ENCODE measurements around the gene XXYLT1.
"Not testable (repeated sequence)": the region's sequence is repeated elsewhere in the genome, so short reads cannot be mapped to it uniquely, and the experiment has no call there.

The XXYLT1 gene

GRCh38 chr3:195221876-195222617 is 48.9 kb downstream of the XXYLT1 start:
- TF ChIP-seq POLR2A (IDR thresholded peaks at IDR 0.05; ENCODE audit: low read depth, low read length) = no peak
- no peak for FAIRE-seq
- no peak for DNase-seq (ENCODE audit: insufficient read length, low spot score)

GRCh38 chr3:195221015-195221853 is 49.7 kb downstream of the XXYLT1 start:
- no peak for FAIRE-seq
- no peak for DNase-seq (ENCODE audit: insufficient read length, low spot score)
- no peak for TF ChIP-seq POLR2A (IDR thresholded peaks at IDR 0.05; ENCODE audit: low read depth, low read length)

- no peak for FAIRE-seq
- no peak for TF ChIP-seq POLR2A (IDR thresholded peaks at IDR 0.05; ENCODE audit: low read depth, low read length)
- no peak for DNase-seq (ENCODE audit: insufficient read length, low spot score)
Measured at GRCh38 chr3:195219351-195220230, 51.4 kb downstream of the XXYLT1 start.

- DNase-seq (ENCODE audit: insufficient read length, low spot score); FAIRE-seq: not testable (repeated sequence)
Measured at GRCh38 chr3:195218331-195218730, 52.6 kb downstream of the XXYLT1 start.

GRCh38 chr3:195215576-195215975 is 55.4 kb downstream of the XXYLT1 start:
- not testable (repeated sequence) for DNase-seq (ENCODE audit: insufficient read length, low spot score); FAIRE-seq

GRCh38 chr3:195214381-195214780 is 56.6 kb downstream of the XXYLT1 start:
- DNase-seq (ENCODE audit: insufficient read length, low spot score) (no peak), FAIRE-seq (no peak)
- no peak for TF ChIP-seq POLR2A (IDR thresholded peaks at IDR 0.05; ENCODE audit: low read depth, low read length)

- DNase-seq (ENCODE audit: insufficient read length, low spot score) (no peak), FAIRE-seq (no peak)
- TF ChIP-seq POLR2A (IDR thresholded peaks at IDR 0.05; ENCODE audit: low read depth, low read length) = no peak
Measured at GRCh38 chr3:195213639-195214315, 57.2 kb downstream of the XXYLT1 start.

GRCh38 chr3:195212749-195213375 is 58.1 kb downstream of the XXYLT1 start:
- TF ChIP-seq POLR2A (IDR thresholded peaks at IDR 0.05; ENCODE audit: low read depth, low read length) = no peak
- no peak for DNase-seq (ENCODE audit: insufficient read length, low spot score)
- FAIRE-seq = no peak

- no peak for TF ChIP-seq POLR2A (IDR thresholded peaks at IDR 0.05; ENCODE audit: low read depth, low read length)
- no peak for FAIRE-seq
- no peak for DNase-seq (ENCODE audit: insufficient read length, low spot score)
Measured at GRCh38 chr3:195212033-195212748, 58.8 kb downstream of the XXYLT1 start.

GRCh38 chr3:195210266-195210973 is 60.5 kb downstream of the XXYLT1 start:
- FAIRE-seq (no peak), DNase-seq (ENCODE audit: insufficient read length, low spot score) (no peak)
- no peak for TF ChIP-seq POLR2A (IDR thresholded peaks at IDR 0.05; ENCODE audit: low read depth, low read length)

- no peak for TF ChIP-seq POLR2A (IDR thresholded peaks at IDR 0.05; ENCODE audit: low read depth, low read length)
- FAIRE-seq (no peak), DNase-seq (ENCODE audit: insufficient read length, low spot score) (no peak)
Measured at GRCh38 chr3:195209847-195210265, 61.1 kb downstream of the XXYLT1 start.

All from H54 (cell line).